NCI-H187 treated with DMSO at 0.1 percent for 48 hours (cell line): ENCODE measurements around the gene C19orf33.
"Not testable (repeated sequence)": the region's sequence is repeated elsewhere in the genome, so short reads cannot be mapped to it uniquely, and the experiment has no call there.

Experiments
- DNase-seq: peaks from one replicate; lab custom pipeline; 2025; lab: John Stamatoyannopoulos, UW

C19orf33 gene

GRCh38 chr19:38339011-38339410 lies 35.0 kb downstream of the C19orf33 start:
- not testable (repeated sequence) for DNase-seq

- no peak for DNase-seq
Measured at GRCh38 chr19:38340927-38341326, 36.9 kb downstream of the C19orf33 start.

GRCh38 chr19:38346837-38347236 lies 42.8 kb downstream of the C19orf33 start:
- no peak for DNase-seq

GRCh38 chr19:38350883-38351282 lies 46.8 kb downstream of the C19orf33 start:
- DNase-seq = no peak

GRCh38 chr19:38351865-38352395 lies 47.9 kb downstream of the C19orf33 start:
- no peak for DNase-seq

GRCh38 chr19:38352611-38353010 lies 48.6 kb downstream of the C19orf33 start:
- no peak for DNase-seq
